Renal cortical epithelial cell (primary cell): ENCODE measurements around the gene UBE2U. TPM values are rescaled to one million over a fixed set of nuclear protein-coding genes. Genes with fewer than 3 reads are reported as not detected.
A peak's percentile ranks its signal among the peaks of the same experiment; 100 is the strongest.

Experiments
- DNase-seq: peaks from one replicate; pipeline ENCODE4 v3.0.0-alpha.2; 2011; ENCODE audit warnings: low read depth
- total RNA-seq: library from RNA; depleted of rRNA; stranded (reverse); fragments of >200 nt; gene quantifications from 2 replicates; pipeline ENCODE4 v1.2.3, GENCODE V29; 2014

The UBE2U gene
- total RNA-seq, 1 donor from 2014 or later = 0.10 TPM

GRCh38 chr1:64291931-64292330, 88.5 kb downstream of the UBE2U start:
- no peak for DNase-seq

- peak; percentile 63 for DNase-seq
Measured at GRCh38 chr1:64292399-64292798, 89.0 kb downstream of the UBE2U start.

GRCh38 chr1:64293820-64294219, 90.4 kb downstream of the UBE2U start:
- DNase-seq = no peak

- no peak for DNase-seq
Measured at GRCh38 chr1:64295136-64295535, 91.7 kb downstream of the UBE2U start.

GRCh38 chr1:64295561-64295960, 92.1 kb downstream of the UBE2U start:
- no peak for DNase-seq

GRCh38 chr1:64296459-64296858, 93.0 kb downstream of the UBE2U start:
- no peak for DNase-seq

GRCh38 chr1:64302194-64302593, 98.8 kb downstream of the UBE2U start:
- no peak for DNase-seq

- DNase-seq = no peak
Measured at GRCh38 chr1:64302971-64303370, 99.5 kb downstream of the UBE2U start.

- DNase-seq = no peak
Measured at GRCh38 chr1:64304823-64305222, 101.4 kb downstream of the UBE2U start.

- no peak for DNase-seq
Measured at GRCh38 chr1:64308866-64309265, 105.4 kb downstream of the UBE2U start.

- no peak for DNase-seq
Measured at GRCh38 chr1:64309431-64309831, 106.0 kb downstream of the UBE2U start.

- no peak for DNase-seq
Measured at GRCh38 chr1:64310760-64311159, 107.3 kb downstream of the UBE2U start.

GRCh38 chr1:64312431-64312830, 109.0 kb downstream of the UBE2U start:
- no peak for DNase-seq

GRCh38 chr1:64315402-64315801, 112.0 kb downstream of the UBE2U start:
- DNase-seq = no peak
